ENCODE data around the gene RAET1E.
"Not testable (repeated sequence)": the region's sequence is repeated elsewhere in the genome, so short reads cannot be mapped to it uniquely, and the experiment has no call there.

Gene RAET1E

GRCh38 chr6:149862424-149862738 lies 35.5 kb downstream of the RAET1E start:
- DNase-seq (ENCODE audit: low read depth, low spot score): not testable (repeated sequence)

- no peak for DNase-seq (ENCODE audit: low read depth, low spot score)
Observed at GRCh38 chr6:149861603-149862423, 36.1 kb downstream of the RAET1E start.

GRCh38 chr6:149860834-149861602 lies 36.9 kb downstream of the RAET1E start:
- DNase-seq (ENCODE audit: low read depth, low spot score): no peak

- DNase-seq (ENCODE audit: low read depth, low spot score): no peak
Observed at GRCh38 chr6:149860513-149860833, 37.4 kb downstream of the RAET1E start.

- DNase-seq (ENCODE audit: low read depth, low spot score): no peak
Observed at GRCh38 chr6:149859938-149860337, 38.0 kb downstream of the RAET1E start.

- no peak for DNase-seq (ENCODE audit: low read depth, low spot score)
Observed at GRCh38 chr6:149859368-149859767, 38.5 kb downstream of the RAET1E start.

- no peak for DNase-seq (ENCODE audit: low read depth, low spot score)
Observed at GRCh38 chr6:149857541-149857940, 40.4 kb downstream of the RAET1E start.

- no peak for DNase-seq (ENCODE audit: low read depth, low spot score)
Observed at GRCh38 chr6:149856256-149856994, 41.5 kb downstream of the RAET1E start.

GRCh38 chr6:149855741-149856140 lies 42.2 kb downstream of the RAET1E start:
- no peak for DNase-seq (ENCODE audit: low read depth, low spot score)

- no peak for DNase-seq (ENCODE audit: low read depth, low spot score)
Observed at GRCh38 chr6:149855040-149855654, 42.8 kb downstream of the RAET1E start.

- no peak for DNase-seq (ENCODE audit: low read depth, low spot score)
Observed at GRCh38 chr6:149854532-149854931, 43.4 kb downstream of the RAET1E start.

GRCh38 chr6:149854017-149854416 lies 43.9 kb downstream of the RAET1E start:
- not testable (repeated sequence) for DNase-seq (ENCODE audit: low read depth, low spot score)

GRCh38 chr6:149852881-149853280 lies 45.0 kb downstream of the RAET1E start:
- DNase-seq (ENCODE audit: low read depth, low spot score): no peak

GRCh38 chr6:149852180-149852579 lies 45.7 kb downstream of the RAET1E start:
- no peak for DNase-seq (ENCODE audit: low read depth, low spot score)

- DNase-seq (ENCODE audit: low read depth, low spot score): no peak
Observed at GRCh38 chr6:149851461-149852110, 46.3 kb downstream of the RAET1E start.

GRCh38 chr6:149848343-149848742 lies 49.6 kb downstream of the RAET1E start:
- DNase-seq (ENCODE audit: low read depth, low spot score): not testable (repeated sequence)

Measured in brain pericyte (primary cell).